ENCODE data around the gene CASTOR1.

CASTOR1 gene

DNA sequence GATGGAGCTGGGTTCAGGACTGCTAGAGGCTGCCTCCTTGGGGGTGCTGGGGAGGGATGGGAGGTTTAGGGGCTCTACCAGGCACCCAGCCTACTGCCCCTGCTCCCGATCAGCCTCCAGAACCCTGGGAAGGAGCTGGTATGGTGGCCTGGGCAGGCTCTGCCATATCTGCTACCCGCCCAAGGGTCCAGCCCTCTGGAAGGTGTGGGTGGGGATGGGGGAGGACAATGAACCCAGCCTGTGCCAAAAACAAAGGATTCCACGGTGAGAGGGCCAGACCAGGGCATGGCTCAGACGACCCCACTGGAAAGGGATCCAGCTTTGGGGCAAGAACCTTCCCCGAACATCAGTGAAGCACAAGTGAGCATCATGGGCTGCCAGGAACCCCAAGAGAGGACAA is 3.0 kb downstream of the CASTOR1 start:
- in situ Hi-C loops (cut with MboI; ENCODE audit: low sequenced_read_pairs, unreplicated experiment), result loop anchor here (5.0 kb wide), 1 partner anchor 106 kb away; no protein-coding TSS in a partner anchor
- no peak for DNase-seq (ENCODE audit: low spot score)
- TF ChIP-seq, protein P1, sequence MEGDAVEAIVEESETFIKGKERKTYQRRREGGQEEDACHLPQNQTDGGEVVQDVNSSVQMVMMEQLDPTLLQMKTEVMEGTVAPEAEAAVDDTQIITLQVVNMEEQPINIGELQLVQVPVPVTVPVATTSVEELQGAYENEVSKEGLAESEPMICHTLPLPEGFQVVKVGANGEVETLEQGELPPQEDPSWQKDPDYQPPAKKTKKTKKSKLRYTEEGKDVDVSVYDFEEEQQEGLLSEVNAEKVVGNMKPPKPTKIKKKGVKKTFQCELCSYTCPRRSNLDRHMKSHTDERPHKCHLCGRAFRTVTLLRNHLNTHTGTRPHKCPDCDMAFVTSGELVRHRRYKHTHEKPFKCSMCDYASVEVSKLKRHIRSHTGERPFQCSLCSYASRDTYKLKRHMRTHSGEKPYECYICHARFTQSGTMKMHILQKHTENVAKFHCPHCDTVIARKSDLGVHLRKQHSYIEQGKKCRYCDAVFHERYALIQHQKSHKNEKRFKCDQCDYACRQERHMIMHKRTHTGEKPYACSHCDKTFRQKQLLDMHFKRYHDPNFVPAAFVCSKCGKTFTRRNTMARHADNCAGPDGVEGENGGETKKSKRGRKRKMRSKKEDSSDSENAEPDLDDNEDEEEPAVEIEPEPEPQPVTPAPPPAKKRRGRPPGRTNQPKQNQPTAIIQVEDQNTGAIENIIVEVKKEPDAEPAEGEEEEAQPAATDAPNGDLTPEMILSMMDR (IDR thresholded peaks at IDR 0.05; ENCODE audit: borderline replicate concordance, control extremely low read depth, extremely low read depth, insufficient read depth, missing control alignments), result no peak

GRCh38 chr22:30285846-30286200 is 3.5 kb downstream of the CASTOR1 start:
- TF ChIP-seq, protein P1 (IDR thresholded peaks at IDR 0.05; ENCODE audit: borderline replicate concordance, control extremely low read depth, extremely low read depth, insufficient read depth, missing control alignments), result no peak
- DNase-seq (ENCODE audit: low spot score), result no peak
- in situ Hi-C loops (cut with MboI; ENCODE audit: low sequenced_read_pairs, unreplicated experiment), result loop anchor here (5.0 kb wide), 1 partner anchor 106 kb away; no protein-coding TSS in a partner anchor

DNA sequence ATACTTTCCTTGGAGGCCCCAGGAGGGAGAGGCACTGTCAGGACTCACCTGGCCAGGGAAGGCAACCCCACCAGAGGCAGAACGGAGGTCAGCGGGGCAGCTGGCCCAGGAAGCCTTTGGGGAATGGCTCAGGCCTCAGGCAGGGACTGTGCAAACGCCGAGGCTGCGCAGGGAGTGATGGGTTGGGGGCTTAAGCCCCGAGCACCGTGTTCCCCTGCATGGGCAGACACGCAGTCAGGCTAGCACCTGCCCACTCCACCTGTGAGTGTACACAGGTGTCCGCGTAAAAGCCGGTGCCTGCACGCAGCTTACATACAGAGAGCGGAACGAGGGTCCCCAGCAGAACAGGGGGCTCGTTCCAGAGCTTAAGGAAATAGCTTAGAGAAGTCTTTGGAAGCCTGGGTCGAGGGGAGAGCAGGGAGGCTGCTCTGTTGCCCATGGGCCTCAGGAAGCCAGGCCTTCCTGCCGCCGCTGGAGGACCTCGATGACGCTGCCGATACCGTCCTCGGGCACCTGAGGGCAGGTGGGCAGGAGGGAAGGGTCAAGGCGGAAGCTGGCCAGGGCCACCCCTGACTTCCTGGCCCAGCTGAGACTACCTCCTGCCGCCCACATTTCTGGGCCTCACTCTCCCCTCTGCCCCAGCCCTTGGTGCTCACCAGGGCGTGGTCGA is 4.0 kb downstream of the CASTOR1 start:
- DNase-seq (ENCODE audit: low spot score), result no peak
- TF ChIP-seq, protein P1 (IDR thresholded peaks at IDR 0.05; ENCODE audit: borderline replicate concordance, control extremely low read depth, extremely low read depth, insufficient read depth, missing control alignments), result no peak
- in situ Hi-C loops (cut with MboI; ENCODE audit: low sequenced_read_pairs, unreplicated experiment), result loop anchor here (5.0 kb wide), 1 partner anchor 107 kb away; no protein-coding TSS in a partner anchor

DNA sequence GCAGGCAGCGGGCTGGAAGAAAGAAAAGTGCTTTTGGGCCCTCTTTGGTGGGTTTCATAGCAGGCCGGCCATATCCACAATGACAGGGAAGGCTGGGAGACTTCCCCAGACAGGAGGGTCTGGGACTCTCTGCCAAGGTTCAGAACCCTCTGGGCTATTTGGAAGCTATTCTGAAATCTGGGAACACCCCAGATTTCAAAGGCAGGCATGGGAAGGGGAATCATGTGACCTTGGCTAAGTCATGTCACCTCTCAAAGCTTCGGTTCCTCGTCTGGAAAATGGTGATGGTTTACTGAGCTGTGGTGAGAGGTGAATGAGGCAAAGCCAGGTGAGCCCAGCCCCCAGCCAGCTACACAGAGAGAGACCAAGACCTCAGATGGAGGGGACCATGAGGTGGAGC is 4.6 kb downstream of the CASTOR1 start:
- in situ Hi-C loops (cut with MboI; ENCODE audit: low sequenced_read_pairs, unreplicated experiment), result loop anchor here (5.0 kb wide), 1 partner anchor 108 kb away; no protein-coding TSS in a partner anchor
- DNase-seq (ENCODE audit: low spot score), result no peak
- TF ChIP-seq, protein P1 (IDR thresholded peaks at IDR 0.05; ENCODE audit: borderline replicate concordance, control extremely low read depth, extremely low read depth, insufficient read depth, missing control alignments), result no peak

DNA sequence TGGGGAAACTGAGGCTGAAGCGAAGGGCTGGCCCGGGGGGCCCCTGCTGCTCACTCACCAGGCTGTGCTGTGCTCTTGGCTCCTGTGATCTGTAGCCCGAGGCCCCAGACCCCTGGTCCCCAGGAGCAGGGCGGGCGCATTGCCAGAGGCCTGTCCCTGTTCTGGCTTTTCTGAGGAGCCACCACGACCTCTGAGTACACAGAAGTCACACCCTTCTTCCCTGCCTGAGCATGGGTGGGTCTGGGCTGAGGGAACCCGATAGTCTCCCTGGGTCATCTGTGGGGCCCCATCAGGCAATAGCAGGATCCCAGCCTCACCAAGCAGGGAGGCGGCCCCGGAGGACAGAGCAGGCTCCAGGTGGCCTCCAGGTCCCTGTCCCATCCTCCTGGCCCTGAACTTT is 5.1 kb downstream of the CASTOR1 start:
- in situ Hi-C loops (cut with MboI; ENCODE audit: low sequenced_read_pairs, unreplicated experiment), result no loop called here
- DNase-seq (ENCODE audit: low spot score), result no peak
- TF ChIP-seq, protein P1 (IDR thresholded peaks at IDR 0.05; ENCODE audit: borderline replicate concordance, control extremely low read depth, extremely low read depth, insufficient read depth, missing control alignments), result no peak

DNA sequence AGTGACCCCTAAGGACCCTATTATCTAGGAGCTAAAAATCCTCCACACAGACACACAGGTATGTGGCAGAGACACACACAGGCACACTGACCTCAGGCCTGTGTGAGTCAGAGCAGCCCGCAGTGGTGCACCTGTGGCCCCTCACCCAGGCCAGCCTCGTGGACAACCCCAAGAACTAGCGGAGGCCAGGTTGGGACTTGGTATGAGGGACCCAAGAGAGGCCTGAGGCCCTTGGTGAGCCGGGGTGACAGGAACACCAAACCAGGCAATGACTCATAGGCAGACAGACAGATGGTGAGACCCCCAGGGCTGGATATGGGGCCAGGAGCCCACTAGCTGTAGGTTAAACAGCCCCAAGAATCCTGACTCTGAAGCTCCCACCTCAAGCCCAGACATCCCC is 6.0 kb downstream of the CASTOR1 start:
- in situ Hi-C loops (cut with MboI; ENCODE audit: low sequenced_read_pairs, unreplicated experiment), result no loop called here
- TF ChIP-seq, protein P1 (IDR thresholded peaks at IDR 0.05; ENCODE audit: borderline replicate concordance, control extremely low read depth, extremely low read depth, insufficient read depth, missing control alignments), result no peak
- no peak for DNase-seq (ENCODE audit: low spot score)

All from GM13976 (cell line).